GM23338 (cell line): ENCODE data around the gene PRSS8. TPM values are rescaled to one million over a fixed set of nuclear protein-coding genes. Genes with fewer than 3 reads are reported as not detected.

Experiments
- ATAC-seq: fragments of 200-7000 bp; cut with Tn5 transposase; 3 replicates; pipeline ENCODE4 v1.9.1; 2020
- DNase-seq: peaks from one replicate; pipeline ENCODE4 v3.0.0-alpha.2; 2015; ENCODE audit warnings: low spot score
- H2AFZ ChIP-seq: fragments of 200-600 bp; sonication (generic); 2 replicates; pipeline ENCODE4 v1.8.0; 2016; ENCODE audit warnings: antibody characterized with exemption, mild to moderate bottlenecking, moderate library complexity
- H3F3A ChIP-seq: fragments of 200-600 bp; sonication (generic); replicated peaks from 2 replicates; pipeline ENCODE4 v1.8.0; 2017; ENCODE audit warnings: antibody characterized with exemption, mixed run types, low read depth
- H3K27ac ChIP-seq: fragments of 200-600 bp; sonication (generic); 2 replicates; pipeline ENCODE4 v1.6.1; 2016; ENCODE audit warnings: low read depth
- H3K27me3 ChIP-seq: fragments of 200-600 bp; sonication (generic); 2 replicates; pipeline ENCODE4 v1.8.0; 2016; ENCODE audit warnings: mild to moderate bottlenecking, mixed run types, moderate library complexity; ENCODE audit not compliant: insufficient read depth
- H3K36me3 ChIP-seq: fragments of 200-600 bp; sonication (generic); 2 replicates; pipeline ENCODE4 v1.8.0; 2016; ENCODE audit warnings: mild to moderate bottlenecking; ENCODE audit not compliant: insufficient read depth
- H3K4me1 ChIP-seq: fragments of 200-600 bp; sonication (generic); 2 replicates; pipeline ENCODE4 v1.8.0; 2016; ENCODE audit warnings: mild to moderate bottlenecking, moderate library complexity; ENCODE audit not compliant: insufficient read depth
- H3K4me2 ChIP-seq: fragments of 200-600 bp; sonication (generic); 2 replicates; pipeline ENCODE4 v1.7.1; 2017; ENCODE audit warnings: mixed run types
- H3K4me3 ChIP-seq: fragments of 200-600 bp; sonication (generic); 2 replicates; pipeline ENCODE4 v1.6.1; 2016; ENCODE audit warnings: mixed run types
- H3K79me2 ChIP-seq: fragments of 200-600 bp; sonication (generic); replicated peaks from 2 replicates; pipeline ENCODE4 v1.8.0; 2017; ENCODE audit warnings: mild to moderate bottlenecking; ENCODE audit not compliant: insufficient read depth
- H3K9me2 ChIP-seq: fragments of 200-600 bp; sonication (generic); 2 replicates; pipeline ENCODE4 v1.8.0; 2017; ENCODE audit not compliant: insufficient read depth
- H4K20me1 ChIP-seq: fragments of 200-600 bp; sonication (generic); replicated peaks from 2 replicates; pipeline ENCODE4 v1.8.0; 2017; ENCODE audit warnings: mild to moderate bottlenecking; ENCODE audit not compliant: insufficient read depth
- H3K27ac Mint-ChIP-seq: 2 replicates; pipeline ENCODE4 v1.8.0; 2020; ENCODE audit warnings: inconsistent platforms, mild to moderate bottlenecking, moderate library complexity, mixed read lengths
- H3K27me3 Mint-ChIP-seq: 3 replicates; pipeline ENCODE4 v1.8.0; 2022; ENCODE audit warnings: low read depth, mild to moderate bottlenecking, moderate library complexity, mixed read lengths, inconsistent platforms; ENCODE audit not compliant: insufficient read depth, poor library complexity
- H3K36me3 Mint-ChIP-seq: 3 replicates; pipeline ENCODE4 v1.8.0; 2021; ENCODE audit warnings: low read depth, mild to moderate bottlenecking, inconsistent platforms, moderate library complexity, mixed read lengths
- H3K4me1 Mint-ChIP-seq: 3 replicates; pipeline ENCODE4 v1.8.0; 2020; ENCODE audit warnings: mild to moderate bottlenecking, inconsistent platforms, mixed read lengths
- H3K4me3 Mint-ChIP-seq: 3 replicates; pipeline ENCODE4 v1.8.0; 2021; ENCODE audit warnings: moderate library complexity, mild to moderate bottlenecking, inconsistent platforms, mixed read lengths
- H3K9me3 Mint-ChIP-seq: 3 replicates; pipeline ENCODE4 v1.8.0; 2020; ENCODE audit warnings: moderate library complexity, mild to moderate bottlenecking, inconsistent platforms, mixed read lengths
- CREB1 ChIP-seq: fragments of 250-450 bp; sonication (Bioruptor Pico); IDR thresholded peaks from 2 replicates; pipeline ENCODE4 v1.5.0; 2020; ENCODE audit warnings: low read depth, mild to moderate bottlenecking, moderate library complexity
- EZH2 ChIP-seq: fragments of 200-600 bp; sonication (generic); IDR thresholded peaks from one replicate; pipeline ENCODE4 v1.8.0; 2017; ENCODE audit warnings: antibody characterized with exemption, mild to moderate bottlenecking, low read depth; ENCODE audit not compliant: unreplicated experiment
- EZH2phosphoT487 ChIP-seq: fragments of 200-600 bp; sonication (generic); IDR thresholded peaks from one replicate; pipeline ENCODE4 v1.8.1; 2018; ENCODE audit warnings: antibody characterized with exemption; ENCODE audit not compliant: unreplicated experiment
- JUNB ChIP-seq: IDR thresholded peaks from one replicate; pipeline ENCODE4 v1.6.1; 2016; ENCODE audit warnings: antibody characterized with exemption; ENCODE audit not compliant: unreplicated experiment
- NANOG ChIP-seq: IDR thresholded peaks from 2 replicates; pipeline ENCODE4 v1.6.1; 2016; ENCODE audit warnings: antibody characterized with exemption, borderline replicate concordance
- POLR2AphosphoS5 ChIP-seq: IDR thresholded peaks from 2 replicates; pipeline ENCODE4 v1.6.1; 2016; ENCODE audit warnings: antibody characterized with exemption, low read depth
- STAT1 ChIP-seq: IDR thresholded peaks from one replicate; pipeline ENCODE4 v1.6.1; 2016; ENCODE audit warnings: antibody characterized with exemption; ENCODE audit not compliant: unreplicated experiment
- ZNF114 ChIP-seq: fragments of 250-450 bp; sonication (Bioruptor Pico); IDR thresholded peaks from 2 replicates; pipeline ENCODE4 v1.5.0; 2020; ENCODE audit warnings: mild to moderate bottlenecking, moderate library complexity
- ZNF331 ChIP-seq: fragments of 250-450 bp; sonication (Bioruptor Pico); IDR thresholded peaks from 2 replicates; pipeline ENCODE4 v1.5.0; 2020; ENCODE audit warnings: low read depth, mild to moderate bottlenecking, moderate library complexity
- ZNF462 ChIP-seq: fragments of 250-450 bp; sonication (Bioruptor Pico); IDR thresholded peaks from 2 replicates; pipeline ENCODE4 v1.5.0; 2020; ENCODE audit warnings: mild to moderate bottlenecking, moderate library complexity
- polyA plus RNA-seq: library from polyadenylated mRNA; unstranded; fragments of >200 nt; fragmentation: Nextera tagmentation; extraction: Ambion mirVana; gene quantifications from 2 replicates; pipeline ENCODE4 v1.2.1, GENCODE V29; 2016
- total RNA-seq: library from RNA; depleted of rRNA; stranded (reverse); fragments of >200 nt; shearing (Covaris generic); gene quantifications from 2 replicates; pipeline ENCODE4 v1.2.3, GENCODE V29; 2014

PRSS8 gene
- total and polyA plus RNA-seq, 2 experiments from 2014 or later = 65.3 to 75.9 TPM

- TF ChIP-seq NANOG (no peak), EZH2 (no peak), STAT1 (no peak), CREB1 (CRISPR knock-in tag) (peak; percentile 47; the same call in 1 of the 2 replicates), ZNF331 (CRISPR knock-in tag) (no peak), ZNF462 (CRISPR knock-in tag) (no peak)
Measured at GRCh38 chr16:31094424-31095120, 41.0 kb downstream of the PRSS8 start, which contains the start of gene VKORC1 (continued).

- peaks cover 6% of the 10 kb centered on the region; the same call in 1 of the 2 replicates for H3F3A ChIP-seq
- H3K79me2 ChIP-seq = peaks cover 16% of the 10 kb centered on the region
- H3K27me3 ChIP-seq = no peaks in the 10 kb centered on the region
- H3K4me1 Mint-ChIP-seq = peaks cover 8% of the 10 kb centered on the region
- H3K4me3 ChIP-seq = peak overlapping the region; percentile 84
- peak overlapping the region; percentile 93 for H3K4me3 Mint-ChIP-seq
- H3K36me3 ChIP-seq = no peaks in the 10 kb centered on the region
- peaks cover 7% of the 10 kb centered on the region; the same call in 1 of the 2 replicates for H3K4me1 ChIP-seq
- no peaks in the 10 kb centered on the region for H3K9me2 ChIP-seq
- ATAC-seq (peak; percentile 21), DNase-seq (peak; percentile 62)
- no peaks in the 10 kb centered on the region for H4K20me1 ChIP-seq
- peaks cover 11% of the 10 kb centered on the region for H3K27me3 Mint-ChIP-seq
- H3K27ac ChIP-seq = peak overlapping the region; percentile 85
- peak overlapping the region; percentile 91 for H3K4me2 ChIP-seq
- H2AFZ ChIP-seq = peak overlapping the region; percentile 75
- H3K27ac Mint-ChIP-seq = peak overlapping the region; percentile 80
- H3K36me3 Mint-ChIP-seq = peaks cover 28% of the 10 kb centered on the region
- peaks cover 5% of the 10 kb centered on the region; the same call in 2 of the 3 replicates for H3K9me3 Mint-ChIP-seq
- no peak for TF ChIP-seq EZH2phosphoT487
- no peak for TF ChIP-seq POLR2AphosphoS5
- TF ChIP-seq NANOG = no peak
- TF ChIP-seq STAT1 = no peak
- no peak for TF ChIP-seq ZNF114 (CRISPR knock-in tag)
- TF ChIP-seq JUNB = no peak
- no peak for TF ChIP-seq ZNF462 (CRISPR knock-in tag)
- no peak for TF ChIP-seq EZH2
Measured at GRCh38 chr16:31094088-31094423, 41.5 kb downstream of the PRSS8 start.
